Glutamatergic neuron (in vitro differentiated cells): ENCODE measurements around the gene ARFGEF3. TPM values are rescaled to one million over a fixed set of nuclear protein-coding genes. Genes with fewer than 3 reads are reported as not detected.

Source experiments
- DNase-seq: peaks from one replicate; pipeline ENCODE4 v3.0.0; 2022
- H3K27ac Mint-ChIP-seq: one replicate; pipeline ENCODE4 v1.8.0; 2020; ENCODE audit warnings: mild to moderate bottlenecking, mixed read lengths, inconsistent platforms; ENCODE audit not compliant: unreplicated experiment
- H3K27me3 Mint-ChIP-seq: one replicate; pipeline ENCODE4 v1.8.0; 2020; ENCODE audit warnings: mild to moderate bottlenecking, moderate library complexity, mixed read lengths, inconsistent platforms; ENCODE audit not compliant: unreplicated experiment
- H3K36me3 Mint-ChIP-seq: one replicate; pipeline ENCODE4 v1.8.0; 2020; ENCODE audit warnings: mild to moderate bottlenecking, mixed read lengths, inconsistent platforms; ENCODE audit not compliant: unreplicated experiment
- H3K4me1 Mint-ChIP-seq: one replicate; pipeline ENCODE4 v1.8.0; 2020; ENCODE audit warnings: mild to moderate bottlenecking, low read depth, mixed read lengths, inconsistent platforms; ENCODE audit not compliant: unreplicated experiment
- H3K4me3 Mint-ChIP-seq: one replicate; pipeline ENCODE4 v1.8.0; 2020; ENCODE audit warnings: mild to moderate bottlenecking, mixed read lengths, inconsistent platforms; ENCODE audit not compliant: unreplicated experiment
- H3K9me3 Mint-ChIP-seq: one replicate; pipeline ENCODE4 v1.8.0; 2020; ENCODE audit warnings: mild to moderate bottlenecking, moderate library complexity, mixed read lengths, inconsistent platforms; ENCODE audit not compliant: unreplicated experiment
- total RNA-seq: library from RNA; stranded (reverse); fragmentation: NEBNext Ultra II Directional; extraction: Animal tissue kit (Norgen Biotek cat#: 25700); gene quantifications from one replicate; pipeline ENCODE4 v1.2.1, GENCODE V29; 2021; ENCODE audit not compliant: unreplicated experiment
- TF ChIP-seq, protein P1 (sequence below): fragments of 200-600 bp; sonication (generic); IDR thresholded peaks from one replicate; pipeline ENCODE4 v1.5.0; 2021; ENCODE audit not compliant: partially characterized antibody, unreplicated experiment

The ARFGEF3 gene
- total RNA-seq, 1 donor from 2014 or later, result 15.3 TPM

DNA sequence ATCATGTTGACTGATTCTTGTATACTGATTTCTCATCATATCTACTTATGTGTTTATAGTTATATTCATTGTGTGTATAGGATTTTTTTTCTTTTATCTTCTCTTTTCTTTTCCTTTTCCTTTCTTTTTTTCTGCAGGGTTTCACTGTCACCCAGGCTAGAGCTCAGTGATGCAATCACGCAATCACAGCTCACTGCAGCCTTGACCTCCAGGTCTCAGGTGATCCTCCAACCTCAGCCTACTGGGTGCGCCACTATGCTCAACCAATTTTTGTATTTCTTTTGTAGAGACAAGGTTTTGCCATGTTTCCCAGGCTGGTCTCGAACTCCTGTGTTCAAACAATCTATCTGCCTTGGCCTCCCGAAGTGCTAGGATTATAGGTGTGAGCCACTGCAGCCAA is 58.2 kb downstream of the ARFGEF3 start:
- H3K4me1 Mint-ChIP-seq, result peaks cover 7% of the 10 kb centered on the region
- TF ChIP-seq, protein P1, sequence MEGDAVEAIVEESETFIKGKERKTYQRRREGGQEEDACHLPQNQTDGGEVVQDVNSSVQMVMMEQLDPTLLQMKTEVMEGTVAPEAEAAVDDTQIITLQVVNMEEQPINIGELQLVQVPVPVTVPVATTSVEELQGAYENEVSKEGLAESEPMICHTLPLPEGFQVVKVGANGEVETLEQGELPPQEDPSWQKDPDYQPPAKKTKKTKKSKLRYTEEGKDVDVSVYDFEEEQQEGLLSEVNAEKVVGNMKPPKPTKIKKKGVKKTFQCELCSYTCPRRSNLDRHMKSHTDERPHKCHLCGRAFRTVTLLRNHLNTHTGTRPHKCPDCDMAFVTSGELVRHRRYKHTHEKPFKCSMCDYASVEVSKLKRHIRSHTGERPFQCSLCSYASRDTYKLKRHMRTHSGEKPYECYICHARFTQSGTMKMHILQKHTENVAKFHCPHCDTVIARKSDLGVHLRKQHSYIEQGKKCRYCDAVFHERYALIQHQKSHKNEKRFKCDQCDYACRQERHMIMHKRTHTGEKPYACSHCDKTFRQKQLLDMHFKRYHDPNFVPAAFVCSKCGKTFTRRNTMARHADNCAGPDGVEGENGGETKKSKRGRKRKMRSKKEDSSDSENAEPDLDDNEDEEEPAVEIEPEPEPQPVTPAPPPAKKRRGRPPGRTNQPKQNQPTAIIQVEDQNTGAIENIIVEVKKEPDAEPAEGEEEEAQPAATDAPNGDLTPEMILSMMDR, result no peak
- H3K27me3 Mint-ChIP-seq, result peaks cover 3% of the 10 kb centered on the region
- H3K4me3 Mint-ChIP-seq, result no peak overlapping the region
- no peak overlapping the region for H3K27ac Mint-ChIP-seq
- no peaks in the 10 kb centered on the region for H3K36me3 Mint-ChIP-seq
- no peak for DNase-seq
- no peaks in the 10 kb centered on the region for H3K9me3 Mint-ChIP-seq

DNA sequence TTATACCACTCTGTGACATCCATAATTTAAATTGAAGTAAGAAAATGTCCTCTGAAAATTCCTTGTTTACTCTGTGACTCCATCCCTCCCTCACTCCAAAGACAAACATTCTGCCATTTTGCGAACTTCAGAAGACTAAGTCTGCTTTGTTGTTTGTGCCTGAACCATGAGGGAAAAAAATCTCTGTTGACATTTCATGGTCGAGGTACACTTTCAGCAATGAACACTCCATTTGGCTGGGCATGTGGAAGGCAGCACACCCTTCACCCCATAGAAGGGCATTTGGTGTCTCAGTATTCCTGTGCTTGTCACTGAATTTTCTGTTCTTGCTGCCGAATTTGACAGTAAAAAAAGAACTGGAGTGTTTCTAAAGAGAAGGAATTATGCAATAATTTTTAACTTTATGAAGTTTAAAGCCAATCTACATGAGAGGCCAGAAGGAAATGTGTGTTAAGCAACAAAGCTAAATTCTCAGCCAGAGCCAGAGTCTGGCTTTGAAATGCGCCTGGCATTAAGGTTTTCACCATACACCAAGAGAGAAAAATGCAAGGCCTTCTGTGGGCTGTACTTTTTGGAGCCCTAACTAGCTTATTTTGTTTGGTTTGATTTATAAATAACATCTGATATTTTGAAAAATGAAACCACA is 61.3 kb downstream of the ARFGEF3 start:
- Mint-ChIP-seq H3K4me1 (peaks cover 21% of the 10 kb centered on the region), H3K27me3 (peaks cover 3% of the 10 kb centered on the region), H3K36me3 (no peaks in the 10 kb centered on the region), H3K27ac (no peak overlapping the region), H3K9me3 (peaks cover 2% of the 10 kb centered on the region), H3K4me3 (no peak overlapping the region)
- no peak for DNase-seq
- TF ChIP-seq, protein P1, result no peak

DNA sequence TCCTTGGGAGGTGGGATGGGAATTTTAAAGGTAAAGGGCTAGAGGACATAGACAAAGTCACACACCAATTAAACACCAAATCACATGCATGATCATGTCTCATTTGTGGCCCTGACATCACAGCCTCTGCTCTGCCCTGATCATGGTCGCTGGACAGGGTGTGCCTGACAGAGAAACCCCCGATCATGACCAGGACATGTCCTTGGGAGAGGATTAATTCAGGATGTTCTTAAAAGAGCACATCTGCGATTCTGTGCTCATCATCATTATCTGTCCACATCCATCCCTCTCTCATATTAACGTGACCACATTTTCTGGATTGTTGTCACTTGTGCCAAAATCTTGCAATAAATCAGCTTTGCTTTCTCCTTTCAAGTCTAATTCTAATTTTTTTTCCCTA is 64.2 kb downstream of the ARFGEF3 start:
- peak overlapping the region; percentile 83 for H3K27ac Mint-ChIP-seq
- TF ChIP-seq, protein P1, result no peak
- no peak for DNase-seq
- H3K36me3 Mint-ChIP-seq, result no peaks in the 10 kb centered on the region
- H3K9me3 Mint-ChIP-seq, result peaks cover 2% of the 10 kb centered on the region
- peaks cover 40% of the 10 kb centered on the region for H3K4me1 Mint-ChIP-seq
- H3K4me3 Mint-ChIP-seq, result no peak overlapping the region
- H3K27me3 Mint-ChIP-seq, result peaks cover 2% of the 10 kb centered on the region

DNA sequence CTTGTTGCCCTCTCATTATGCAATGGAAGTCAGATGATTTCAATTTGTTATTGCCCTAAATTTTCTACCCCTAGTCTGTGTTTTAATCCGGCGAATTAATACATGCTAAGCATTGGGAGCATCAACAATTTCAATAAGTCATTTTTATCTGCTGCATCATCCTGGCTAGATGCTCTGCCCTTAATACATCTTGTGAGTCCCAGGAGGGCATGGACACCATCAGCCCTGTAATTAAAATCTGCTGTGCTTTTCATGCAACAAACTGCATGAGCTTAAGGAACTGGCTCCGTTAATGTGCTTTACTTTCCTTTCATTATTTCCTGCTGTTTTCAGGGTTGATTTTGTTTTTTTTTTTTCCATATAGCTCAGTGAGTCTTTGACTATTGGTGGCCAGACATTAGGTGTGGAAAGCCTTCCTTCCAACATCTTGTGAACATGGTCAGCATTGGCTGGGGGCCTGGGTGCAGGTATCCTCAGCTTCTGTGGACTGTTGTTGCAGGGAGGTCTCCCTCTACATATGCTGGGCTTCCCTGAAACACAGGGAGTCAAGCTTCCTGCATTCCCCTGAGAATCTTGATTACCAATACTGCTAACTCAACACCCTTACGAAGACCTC is 65.1 kb downstream of the ARFGEF3 start:
- peaks cover 40% of the 10 kb centered on the region for H3K4me1 Mint-ChIP-seq
- TF ChIP-seq, protein P1, result no peak
- peaks cover 2% of the 10 kb centered on the region for H3K27me3 Mint-ChIP-seq
- H3K36me3 Mint-ChIP-seq, result no peaks in the 10 kb centered on the region
- peak overlapping the region; percentile 83 for H3K27ac Mint-ChIP-seq
- H3K9me3 Mint-ChIP-seq, result peaks cover 2% of the 10 kb centered on the region
- DNase-seq, result no peak
- H3K4me3 Mint-ChIP-seq, result peak overlapping the region; percentile 69

DNA sequence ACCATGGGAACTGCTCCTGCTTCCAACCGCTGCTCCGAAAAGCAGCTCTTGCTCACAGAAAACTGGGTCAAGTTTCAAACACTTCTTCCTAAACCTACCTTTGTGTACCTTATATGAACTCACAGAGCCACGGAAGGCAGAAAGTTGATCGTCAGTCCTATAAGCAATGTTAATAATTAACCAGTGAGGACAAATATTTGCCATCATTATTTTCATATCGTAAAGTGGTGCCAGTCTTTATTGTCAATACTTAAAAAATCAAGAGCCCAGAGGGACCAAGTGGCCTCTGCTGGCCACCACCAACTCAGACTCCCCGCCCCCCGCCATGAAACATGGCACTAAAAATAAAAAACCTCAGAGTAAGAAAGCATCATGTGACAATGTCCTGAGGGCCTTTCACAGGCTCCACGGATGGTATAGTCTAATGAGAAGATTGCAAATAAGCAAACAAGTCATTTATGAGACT is 65.6 kb downstream of the ARFGEF3 start:
- no peak for DNase-seq
- peaks cover 2% of the 10 kb centered on the region for H3K9me3 Mint-ChIP-seq
- peaks cover 40% of the 10 kb centered on the region for H3K4me1 Mint-ChIP-seq
- H3K4me3 Mint-ChIP-seq, result peak overlapping the region; percentile 69
- TF ChIP-seq, protein P1, result no peak
- peak overlapping the region; percentile 83 for H3K27ac Mint-ChIP-seq
- no peaks in the 10 kb centered on the region for H3K36me3 Mint-ChIP-seq
- H3K27me3 Mint-ChIP-seq, result no peaks in the 10 kb centered on the region
